ENCODE results near the gene ADCY2.

DNA sequence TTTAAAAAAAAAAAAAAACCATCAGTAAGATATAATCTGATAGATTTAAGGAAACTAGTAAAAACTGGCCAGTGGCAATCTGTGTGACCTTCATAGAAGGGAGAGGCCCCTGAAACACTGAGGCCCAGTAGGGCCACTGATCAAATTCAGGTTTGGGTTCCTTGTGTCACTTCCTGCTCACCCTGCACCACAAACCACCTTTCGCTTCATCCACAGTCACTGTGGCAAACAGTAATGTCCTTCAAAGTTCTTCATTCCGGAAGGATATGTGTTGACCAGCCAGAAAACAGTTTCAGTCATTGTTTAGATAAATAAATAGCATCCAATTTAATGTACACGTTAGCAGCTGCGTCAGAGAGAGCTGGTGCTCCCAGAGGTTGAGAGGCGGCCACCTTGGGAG, 232.9 kb downstream of the ADCY2 start:
- TF ChIP-seq, protein P1, sequence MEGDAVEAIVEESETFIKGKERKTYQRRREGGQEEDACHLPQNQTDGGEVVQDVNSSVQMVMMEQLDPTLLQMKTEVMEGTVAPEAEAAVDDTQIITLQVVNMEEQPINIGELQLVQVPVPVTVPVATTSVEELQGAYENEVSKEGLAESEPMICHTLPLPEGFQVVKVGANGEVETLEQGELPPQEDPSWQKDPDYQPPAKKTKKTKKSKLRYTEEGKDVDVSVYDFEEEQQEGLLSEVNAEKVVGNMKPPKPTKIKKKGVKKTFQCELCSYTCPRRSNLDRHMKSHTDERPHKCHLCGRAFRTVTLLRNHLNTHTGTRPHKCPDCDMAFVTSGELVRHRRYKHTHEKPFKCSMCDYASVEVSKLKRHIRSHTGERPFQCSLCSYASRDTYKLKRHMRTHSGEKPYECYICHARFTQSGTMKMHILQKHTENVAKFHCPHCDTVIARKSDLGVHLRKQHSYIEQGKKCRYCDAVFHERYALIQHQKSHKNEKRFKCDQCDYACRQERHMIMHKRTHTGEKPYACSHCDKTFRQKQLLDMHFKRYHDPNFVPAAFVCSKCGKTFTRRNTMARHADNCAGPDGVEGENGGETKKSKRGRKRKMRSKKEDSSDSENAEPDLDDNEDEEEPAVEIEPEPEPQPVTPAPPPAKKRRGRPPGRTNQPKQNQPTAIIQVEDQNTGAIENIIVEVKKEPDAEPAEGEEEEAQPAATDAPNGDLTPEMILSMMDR (optimal IDR thresholded peaks at IDR 0.05 in 1 of 3, IDR thresholded peaks at IDR 0.05 in 1 of 3, conservative IDR thresholded peaks at IDR 0.05 in 1 of 3; ENCODE audit: extremely low read depth in 1 of 3, insufficient read depth in 2 of 3, low read length in 3 of 3) = no peak
- TF ChIP-seq EZH2 (IDR thresholded peaks at IDR 0.05; ENCODE audit: low read length) = no peak

Data from keratinocyte (primary cell).